Myocyte (in vitro differentiated cells): ENCODE results near the gene KCNF1. TPM values are rescaled to one million over a fixed set of nuclear protein-coding genes. Genes with fewer than 3 reads are reported as not detected.
A peak's percentile ranks its signal among the peaks of the same experiment; 100 is the strongest.

ENCODE experiments used
- DNase-seq: peaks from one replicate; pipeline ENCODE4 v3.0.0-alpha.2; 2012; ENCODE audit warnings: low read depth
- total RNA-seq: library from RNA; depleted of rRNA; stranded (reverse); fragments of >200 nt; gene quantifications from 2 replicates; pipeline ENCODE4 v1.2.3, GENCODE V29; 2014

KCNF1 gene
- total RNA-seq, 1 donor from 2014 or later: 0.16 TPM

GRCh38 chr2:10918661-10919409 lies 7.1 kb downstream of the KCNF1 start:
- peak; percentile 25 for DNase-seq

- no peak for DNase-seq
Measured at GRCh38 chr2:10919410-10919770, 7.7 kb downstream of the KCNF1 start.

- DNase-seq: no peak
Measured at GRCh38 chr2:10919771-10920621, 8.3 kb downstream of the KCNF1 start.

GRCh38 chr2:10920764-10921388 lies 9.1 kb downstream of the KCNF1 start:
- DNase-seq: no peak

GRCh38 chr2:10921525-10921924 lies 9.8 kb downstream of the KCNF1 start:
- no peak for DNase-seq

GRCh38 chr2:10922307-10923007 lies 10.7 kb downstream of the KCNF1 start:
- no peak for DNase-seq

GRCh38 chr2:10923008-10923375 lies 11.3 kb downstream of the KCNF1 start:
- no peak for DNase-seq

- DNase-seq: no peak
Measured at GRCh38 chr2:10923965-10924364, 12.2 kb downstream of the KCNF1 start.

- DNase-seq: peak; percentile 38
Measured at GRCh38 chr2:10924441-10924840, 12.7 kb downstream of the KCNF1 start.

GRCh38 chr2:10924859-10925258 lies 13.1 kb downstream of the KCNF1 start:
- DNase-seq: no peak

GRCh38 chr2:10926191-10926820 lies 14.6 kb downstream of the KCNF1 start:
- DNase-seq: no peak

GRCh38 chr2:10930721-10931516 lies 19.2 kb downstream of the KCNF1 start:
- DNase-seq: no peak

GRCh38 chr2:10931710-10932255 lies 20.0 kb downstream of the KCNF1 start:
- peak; percentile 90 for DNase-seq

GRCh38 chr2:10932345-10933151 lies 20.8 kb downstream of the KCNF1 start:
- DNase-seq: no peak

- DNase-seq: no peak
Measured at GRCh38 chr2:10933700-10934225, 22.0 kb downstream of the KCNF1 start.

- DNase-seq: no peak
Measured at GRCh38 chr2:10934308-10934978, 22.7 kb downstream of the KCNF1 start.

GRCh38 chr2:10934979-10935350 lies 23.2 kb downstream of the KCNF1 start:
- DNase-seq: no peak

GRCh38 chr2:10935366-10935918 lies 23.7 kb downstream of the KCNF1 start:
- DNase-seq: no peak
